NCI-H146 treated with DMSO at 0.1 percent for 48 hours (cell line): Measurements from ENCODE around the gene MIER1.
A peak's percentile ranks its signal among the peaks of the same experiment; 100 is the strongest.

ENCODE experiments used
- DNase-seq: peaks from one replicate; lab custom pipeline; 2025; ENCODE audit not compliant: unreplicated experiment; lab: John Stamatoyannopoulos, UW

Gene MIER1

DNA sequence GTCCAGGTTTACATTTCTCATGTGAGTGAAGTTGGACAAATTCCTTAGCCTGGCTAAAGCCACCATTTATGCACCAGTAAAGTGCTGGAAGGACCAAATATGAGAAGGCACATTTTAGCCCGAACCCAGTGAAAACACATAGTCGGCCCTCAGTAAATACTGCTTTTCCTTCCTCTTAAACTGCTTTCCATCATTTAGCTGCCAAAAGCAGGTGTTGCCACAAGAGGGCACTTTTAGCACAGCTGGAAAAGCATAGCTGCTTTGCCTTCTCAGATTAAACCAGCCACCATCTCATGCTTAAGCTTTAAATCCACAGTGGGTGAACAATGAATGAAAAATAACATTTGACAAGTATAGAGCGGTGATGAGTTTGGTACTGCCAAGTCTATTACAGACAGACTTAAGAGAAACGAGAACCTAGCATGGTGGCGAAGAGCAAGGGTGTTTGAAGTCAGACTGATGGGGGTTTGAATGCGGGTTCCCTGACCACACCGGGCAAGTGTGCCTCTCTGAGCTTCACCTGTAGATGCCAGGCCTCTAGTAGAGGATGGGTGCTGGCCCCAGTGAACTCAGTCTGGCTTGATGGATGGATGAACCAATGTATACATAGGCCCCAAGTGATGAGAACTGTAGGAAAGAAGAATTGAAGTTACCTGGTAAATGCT lies 71.4 kb downstream of the MIER1 start:
- DNase-seq, result peak; percentile 38

DNA sequence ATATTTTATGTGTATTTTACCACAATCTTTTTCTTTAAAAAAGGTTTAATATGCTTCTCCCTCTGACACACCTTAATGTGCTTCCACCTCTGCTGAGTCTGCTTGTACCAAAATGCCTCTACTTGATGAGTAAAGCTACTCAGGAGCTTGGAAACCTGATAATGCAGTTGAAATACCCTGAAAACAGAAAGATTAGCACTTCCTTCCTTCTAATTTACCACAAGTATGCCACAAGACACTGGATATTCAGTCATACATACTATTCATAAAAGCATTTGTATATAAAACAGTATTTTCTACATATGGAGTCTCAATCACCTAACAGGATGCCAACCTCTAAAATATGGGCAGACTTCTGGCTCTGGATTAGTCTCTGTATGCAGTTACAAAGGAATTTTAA lies 74.2 kb downstream of the MIER1 start:
- DNase-seq, result no peak

DNA sequence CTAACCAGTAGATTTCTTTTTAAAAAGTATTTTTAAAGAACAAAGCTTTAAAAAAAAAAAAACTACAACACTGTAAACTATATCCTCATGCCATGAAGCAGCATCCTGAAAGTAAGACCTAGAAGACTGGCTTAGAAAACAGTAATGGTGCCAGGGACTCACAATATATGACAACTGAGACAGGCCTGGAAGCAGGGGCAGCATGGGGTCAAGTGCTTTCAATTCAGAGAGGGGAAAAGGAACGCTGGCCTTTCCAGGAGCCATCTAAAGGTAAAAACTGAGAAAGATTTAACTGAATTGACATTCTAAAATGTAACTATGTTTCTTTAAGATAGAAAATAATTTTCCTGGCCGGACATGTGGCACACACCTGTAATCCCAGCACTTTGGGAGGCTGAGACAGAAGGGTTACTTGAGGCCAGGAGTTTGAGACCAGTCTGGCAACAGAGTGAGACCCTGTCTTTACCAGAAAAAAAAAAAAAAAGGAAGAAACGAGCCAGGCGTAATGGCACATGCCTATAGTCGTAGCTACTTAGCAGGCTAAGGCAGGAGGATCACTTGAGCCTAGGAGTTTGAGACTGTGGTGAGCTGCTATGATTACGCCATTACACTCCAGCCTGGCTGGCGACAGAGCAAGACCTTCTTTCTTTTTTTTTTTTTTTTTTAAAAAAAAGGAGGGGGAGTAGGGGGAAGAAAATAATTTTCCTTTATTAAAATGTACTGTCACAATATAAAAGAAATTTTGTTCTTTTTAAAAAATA lies 75.0 kb downstream of the MIER1 start:
- DNase-seq, result no peak

DNA sequence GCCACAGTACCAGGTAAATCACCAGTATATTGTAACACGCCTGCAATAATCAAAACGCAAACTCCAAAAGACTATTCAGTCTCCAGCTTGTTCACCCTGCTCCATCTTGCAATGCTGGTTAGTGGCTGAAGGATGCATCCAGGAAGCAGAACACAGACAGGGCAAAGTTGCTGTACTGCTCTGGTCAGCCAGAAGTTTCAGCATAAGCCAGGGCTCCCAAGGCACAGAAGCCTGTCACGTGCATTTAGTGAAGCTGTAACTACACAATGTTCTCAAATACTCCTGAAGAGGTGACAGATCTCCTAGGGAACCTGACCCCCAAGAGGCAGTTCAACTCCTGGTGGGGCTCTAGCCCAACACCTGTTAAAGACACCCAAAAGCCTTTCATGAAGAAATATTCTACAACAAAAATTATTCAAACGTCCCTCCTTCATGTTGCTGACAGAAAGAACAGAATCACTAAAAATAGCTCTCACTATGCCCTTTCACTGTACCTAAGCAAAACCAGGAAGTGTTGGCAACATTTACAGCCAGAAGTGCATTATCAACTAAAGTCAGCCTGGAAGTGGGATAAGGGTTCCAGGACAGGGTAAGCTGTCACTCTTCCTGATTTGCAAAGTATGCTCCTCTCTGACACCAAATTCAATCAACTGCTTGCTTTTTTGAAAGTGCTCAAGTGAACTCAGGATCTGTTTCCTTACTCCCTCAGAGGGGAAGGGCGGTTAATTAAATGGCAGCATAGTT lies 77.1 kb downstream of the MIER1 start:
- no peak for DNase-seq

DNA sequence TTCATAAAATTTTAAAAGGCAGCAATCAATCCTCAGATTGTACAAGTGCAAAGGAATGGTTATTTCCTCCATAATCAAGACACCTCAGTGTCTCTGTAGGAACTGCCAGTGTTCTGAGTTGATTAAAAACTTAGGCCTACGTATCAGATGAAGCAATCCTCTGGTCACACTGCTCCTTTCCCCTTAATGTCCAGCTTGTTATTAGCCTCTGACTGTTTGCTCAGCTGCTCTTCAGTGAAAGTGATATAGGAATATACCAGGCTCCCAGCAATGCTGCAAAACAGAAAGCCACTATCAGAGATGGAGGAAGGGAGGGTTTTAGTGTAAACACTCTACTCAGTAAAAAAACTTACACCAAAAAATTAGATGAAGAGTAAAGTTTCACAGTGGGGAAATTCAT lies 79.4 kb downstream of the MIER1 start:
- peak; percentile 96 for DNase-seq

DNA sequence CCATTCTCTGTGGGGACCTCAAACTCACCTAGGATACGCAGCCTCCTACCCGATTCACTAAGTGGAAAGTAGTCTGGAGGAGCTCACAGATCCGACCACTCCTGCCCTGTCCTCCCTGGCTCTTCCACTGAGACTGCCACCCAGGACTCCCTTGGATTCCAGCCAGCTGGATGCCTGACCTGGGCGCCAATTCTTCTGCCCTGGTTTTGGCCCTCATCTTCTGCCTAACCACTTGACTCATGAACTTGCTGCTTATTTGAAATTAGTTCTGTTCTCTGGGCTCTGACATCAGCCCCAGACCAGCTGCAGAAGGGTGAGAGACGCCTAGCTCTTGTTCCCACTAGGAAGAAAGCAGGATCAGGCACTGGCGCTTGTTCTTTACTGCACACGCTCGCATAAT lies 80.3 kb downstream of the MIER1 start:
- no peak for DNase-seq

DNA sequence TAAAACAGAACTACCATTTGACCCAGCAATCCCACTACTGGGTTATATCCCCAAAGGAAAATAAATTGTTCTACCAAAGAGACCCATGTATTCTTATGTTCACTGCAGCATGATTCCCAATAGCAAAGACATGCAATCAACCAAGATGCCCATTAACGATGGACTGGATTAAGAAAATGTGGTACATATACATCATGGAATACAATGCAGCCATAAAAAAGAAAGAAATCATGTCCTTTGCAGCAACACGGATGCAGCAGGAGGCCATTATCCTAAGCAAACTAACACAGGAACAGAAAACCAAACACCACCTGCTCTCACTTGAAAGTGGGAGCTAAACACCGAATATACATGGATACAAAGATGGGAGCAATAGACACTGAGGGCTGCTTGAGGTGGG lies 85.0 kb downstream of the MIER1 start:
- no peak for DNase-seq

DNA sequence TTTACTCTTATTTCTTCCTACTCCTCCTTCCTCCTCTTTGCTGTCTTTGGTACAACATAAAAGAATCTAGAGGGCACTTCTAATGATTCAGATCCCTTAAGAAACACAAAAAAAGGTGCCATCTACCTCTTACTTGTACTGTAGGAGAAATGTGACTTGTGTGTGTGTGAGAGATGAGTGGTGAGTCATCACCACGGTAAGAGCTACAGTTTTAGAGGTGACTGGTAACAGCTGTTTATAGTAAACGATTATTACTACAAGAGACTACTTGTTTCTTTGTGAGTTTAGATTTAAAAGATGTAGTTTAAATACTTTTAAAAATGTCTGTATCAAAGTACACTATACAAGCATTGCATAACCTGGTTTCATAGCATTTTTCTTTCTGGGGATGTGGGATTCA lies 88.8 kb downstream of the MIER1 start:
- no peak for DNase-seq

DNA sequence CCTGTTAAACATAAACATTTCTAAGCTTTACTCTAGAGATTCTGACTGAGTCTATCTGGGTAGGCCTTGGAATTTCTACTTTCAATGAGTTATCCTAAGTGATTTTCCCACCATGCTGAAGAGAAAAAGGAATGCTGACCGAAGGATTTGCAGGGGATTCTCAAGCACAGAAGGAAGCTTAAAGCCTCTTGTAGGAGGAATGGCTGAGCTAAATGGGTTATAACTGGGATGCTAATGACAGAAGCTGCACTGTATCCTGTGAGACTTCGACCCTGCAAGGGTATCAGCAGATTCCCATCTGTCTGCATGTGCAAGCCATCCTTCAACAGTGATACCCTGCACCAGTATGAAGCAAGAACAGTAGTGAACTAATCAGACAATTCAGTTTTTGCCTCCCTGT lies 93.8 kb downstream of the MIER1 start:
- no peak for DNase-seq

DNA sequence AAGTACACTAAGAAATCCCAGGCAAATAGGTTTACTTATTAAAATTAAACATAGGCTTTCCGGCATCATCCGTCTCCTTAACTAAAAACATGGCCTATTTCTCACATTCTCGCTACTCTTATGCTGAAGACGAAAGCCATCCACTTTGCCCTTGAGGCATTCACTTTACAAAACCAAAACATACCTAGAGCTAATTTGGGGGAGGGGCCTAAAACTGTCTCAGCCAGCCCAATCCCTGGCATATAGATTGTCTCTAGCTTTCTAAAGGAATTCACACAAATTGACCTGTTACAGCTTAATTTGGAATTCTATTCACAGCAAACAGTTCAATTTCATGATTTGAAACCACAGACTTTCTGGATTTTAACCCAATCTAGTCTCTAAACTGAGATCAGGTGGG lies 94.3 kb downstream of the MIER1 start:
- DNase-seq, result no peak

DNA sequence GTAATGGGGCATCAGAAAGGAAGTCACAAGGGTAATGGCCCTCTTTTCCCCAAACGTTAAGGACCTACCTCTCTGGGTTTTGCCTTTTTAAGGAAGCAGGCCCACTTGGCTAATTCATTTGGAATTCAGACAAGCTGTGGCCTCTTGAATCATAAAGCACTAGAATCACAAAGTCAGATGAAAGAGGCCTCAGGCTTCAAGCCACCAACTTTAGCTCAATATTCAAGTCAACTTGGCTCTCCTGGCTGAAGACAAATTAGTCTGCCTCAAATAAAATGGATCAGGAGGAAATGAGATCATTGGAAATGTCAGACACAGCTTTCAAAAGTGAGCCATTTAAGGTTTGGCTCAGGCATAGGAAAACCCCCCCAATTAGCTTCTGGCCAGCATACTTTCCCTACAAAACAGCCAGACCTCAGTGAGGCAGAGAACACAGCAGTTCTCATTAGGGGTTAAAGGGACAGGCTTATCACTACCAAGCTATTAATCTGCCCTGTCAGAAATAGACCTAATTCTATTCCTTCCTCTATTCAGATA lies 94.9 kb downstream of the MIER1 start:
- DNase-seq, result no peak

DNA sequence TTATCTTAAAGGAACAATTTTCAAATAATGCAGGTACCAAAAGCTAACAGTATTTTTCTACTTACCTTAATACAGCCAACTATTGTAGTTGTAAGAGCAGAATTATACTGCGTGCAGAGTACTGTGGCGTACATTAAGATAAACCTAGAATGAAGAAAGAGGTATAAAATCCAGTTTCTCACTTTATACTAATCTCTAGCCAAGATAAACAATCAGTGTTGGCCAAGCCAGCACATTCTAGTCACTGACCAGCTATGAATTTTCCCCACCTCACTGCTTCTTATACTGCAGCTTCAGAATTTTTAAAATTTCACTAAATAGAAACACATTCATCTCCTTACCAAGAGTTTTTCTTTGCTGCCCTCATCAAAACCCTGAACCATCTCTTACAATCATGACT lies 95.5 kb downstream of the MIER1 start:
- DNase-seq, result no peak

DNA sequence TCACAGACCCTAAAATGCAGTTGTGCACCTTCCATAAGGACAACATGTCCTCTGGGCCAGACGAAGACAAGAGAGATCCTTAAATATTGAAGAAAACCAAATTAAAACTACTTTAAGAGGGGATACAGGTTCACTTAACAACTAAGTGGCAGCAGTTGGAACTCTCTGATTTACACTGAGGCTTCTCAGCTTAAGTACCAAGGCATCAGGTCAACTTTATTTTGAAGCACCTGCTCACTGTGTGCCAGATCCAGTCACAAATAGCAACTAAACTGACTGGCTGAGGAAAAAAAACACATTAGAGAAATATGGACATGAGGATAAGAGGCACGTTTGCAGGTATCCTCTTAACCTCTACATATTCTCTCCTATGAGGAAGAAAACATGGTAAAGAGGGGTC lies 96.0 kb downstream of the MIER1 start:
- DNase-seq, result no peak

DNA sequence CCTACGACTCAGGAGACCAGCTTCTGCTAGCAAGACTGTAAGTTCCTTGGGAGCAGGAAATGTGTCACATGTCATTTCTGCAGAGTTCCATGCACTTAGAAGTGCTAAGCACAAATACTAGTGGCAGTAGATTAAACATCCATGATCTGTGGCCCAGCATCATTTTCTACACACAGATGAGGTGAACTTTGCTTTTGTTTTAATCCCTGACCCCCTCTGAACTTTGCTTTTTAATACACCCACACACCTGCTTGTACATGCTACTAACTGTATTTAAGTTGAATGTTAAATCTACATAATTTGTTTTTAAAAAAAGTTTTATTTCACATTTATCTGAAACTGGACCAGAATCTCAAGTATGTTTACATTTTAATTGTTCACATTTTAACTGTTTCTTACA lies 104.7 kb downstream of the MIER1 start:
- no peak for DNase-seq

DNA sequence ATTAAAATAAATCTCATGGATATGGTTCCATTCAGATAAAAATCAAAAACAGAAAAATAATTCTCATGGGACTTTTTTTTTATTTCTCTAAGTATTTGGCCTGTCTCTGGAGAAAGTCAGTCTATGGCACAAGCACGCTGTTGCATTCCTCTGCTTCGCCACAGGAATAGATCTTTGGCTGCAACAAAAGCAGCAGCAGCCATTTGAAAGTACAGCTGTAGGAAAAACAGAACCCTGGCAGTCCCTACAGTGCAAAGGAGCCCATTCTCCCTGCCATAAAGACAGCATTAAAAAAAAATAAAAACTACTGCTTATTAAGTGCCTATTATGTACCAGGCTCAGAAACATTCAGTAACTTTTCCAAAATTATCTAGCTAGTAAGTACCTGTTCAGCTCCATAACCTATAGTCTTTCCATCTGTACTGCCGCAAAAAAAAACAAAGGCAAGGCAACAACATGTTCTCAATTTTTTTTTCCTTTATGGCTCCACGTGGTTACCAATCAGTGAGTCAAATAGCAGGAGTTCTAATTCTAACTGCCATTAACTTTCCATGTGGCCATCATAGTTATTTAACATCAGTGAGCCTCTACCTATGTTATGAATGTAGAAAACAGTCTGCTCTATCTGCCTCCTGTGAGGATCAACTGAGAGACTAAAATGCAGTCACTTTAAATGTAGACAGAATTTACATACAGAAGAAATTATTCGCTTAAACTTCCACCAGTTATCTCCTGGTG lies 106.5 kb downstream of the MIER1 start:
- no peak for DNase-seq

DNA sequence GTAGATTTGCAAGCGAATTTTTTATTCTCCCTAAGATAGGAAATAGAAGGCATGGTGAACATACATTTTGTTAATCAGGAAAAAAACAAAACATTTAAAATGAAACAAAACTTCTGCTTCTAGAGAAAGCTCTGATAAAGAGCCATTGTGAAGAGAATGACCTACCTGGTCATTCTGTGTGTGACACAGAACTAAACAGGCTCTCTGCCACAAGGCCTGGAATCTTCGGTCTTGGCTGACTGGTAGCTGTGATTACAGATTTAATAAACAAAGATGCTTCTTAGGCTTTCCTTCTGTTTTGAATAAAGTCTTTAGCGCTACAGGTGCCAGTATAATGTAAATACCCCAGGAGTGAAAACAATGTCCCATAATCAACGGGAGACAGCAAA lies 107.1 kb downstream of the MIER1 start:
- no peak for DNase-seq
